Neural cell (in vitro differentiated cells): ENCODE measurements around the gene SHPK. TPM values are rescaled to one million over a fixed set of nuclear protein-coding genes. Genes with fewer than 3 reads are reported as not detected.

Experiments
- H2AFZ ChIP-seq: fragments of 200-600, 300-800 bp; sonication (generic), shearing (Covaris generic); 2 replicates; pipeline ENCODE4 v1.6.0; 2014; ENCODE audit warnings: low read depth, mild to moderate bottlenecking, antibody characterized with exemption, low read length, moderate library complexity
- H3F3A ChIP-seq: fragments of 200-600 bp; shearing (Covaris generic); 2 replicates; pipeline ENCODE4 v1.6.1; 2016; ENCODE audit warnings: mild to moderate bottlenecking, moderate library complexity, mixed read lengths, antibody characterized with exemption, low read length; ENCODE audit not compliant: insufficient read depth, poor library complexity, severe bottlenecking
- H3K27ac ChIP-seq: fragments of 200-600, 300-800 bp; sonication (generic), shearing (Covaris generic); 2 replicates; pipeline ENCODE4 v1.5.1; 2014; ENCODE audit warnings: mild to moderate bottlenecking, low read length, moderate library complexity
- H3K27me3 ChIP-seq: fragments of 300-800, 200-600 bp; sonication (generic), shearing (Covaris generic); 2 replicates; pipeline ENCODE4 v1.6.0; 2014; ENCODE audit warnings: mild to moderate bottlenecking, low read depth, low read length, moderate library complexity; ENCODE audit not compliant: insufficient read depth
- H3K36me3 ChIP-seq: fragments of 300-800, 200-600 bp; sonication (generic), shearing (Covaris generic); 2 replicates; pipeline ENCODE4 v1.5.1; 2014; ENCODE audit warnings: mild to moderate bottlenecking, antibody characterized with exemption, low read length, moderate library complexity; ENCODE audit not compliant: insufficient read depth
- H3K4me2 ChIP-seq: fragments of 300-800, 200-600 bp; sonication (generic), shearing (Covaris generic); 2 replicates; pipeline ENCODE4 v1.6.0; 2014; ENCODE audit warnings: mild to moderate bottlenecking, low read length
- H3K4me3 ChIP-seq: fragments of 300-800, 200-600 bp; sonication (generic), shearing (Covaris generic); 2 replicates; pipeline ENCODE4 v1.5.1; 2014; ENCODE audit warnings: mild to moderate bottlenecking, low read length, moderate library complexity
- H3K79me2 ChIP-seq: fragments of 200-600 bp; shearing (Covaris generic); replicated peaks from 2 replicates; pipeline ENCODE4 v1.6.0; 2014; ENCODE audit warnings: mild to moderate bottlenecking, low read length, moderate library complexity; ENCODE audit not compliant: insufficient read depth
- H3K9ac ChIP-seq: fragments of 300-800, 200-600 bp; sonication (generic), shearing (Covaris generic); 2 replicates; pipeline ENCODE4 v1.6.1; 2016; ENCODE audit warnings: mild to moderate bottlenecking, low read length, mixed read lengths
- H3K9me2 ChIP-seq: fragments of 200-600 bp; shearing (Covaris generic); 2 replicates; pipeline ENCODE4 v1.6.1; 2016; ENCODE audit warnings: mild to moderate bottlenecking, low read length, mixed read lengths; ENCODE audit not compliant: insufficient read depth
- H3K9me3 ChIP-seq: fragments of 200-600, 300-800 bp; sonication (generic), shearing (Covaris generic); 2 replicates; pipeline ENCODE4 v1.6.1; 2016; ENCODE audit warnings: mild to moderate bottlenecking, mixed run types, low read length, moderate library complexity, mixed read lengths
- H4K20me1 ChIP-seq: fragments of 200-600 bp; shearing (Covaris generic); 2 replicates; pipeline ENCODE4 v1.6.1; 2016; ENCODE audit warnings: mild to moderate bottlenecking, mixed run types; ENCODE audit not compliant: insufficient read depth
- CTCF ChIP-seq: fragments of 450-650 bp; IDR thresholded peaks from 2 replicates; pipeline ENCODE4 v1.5.1; 2014; ENCODE audit warnings: antibody characterized with exemption, mild to moderate bottlenecking, moderate library complexity; ENCODE audit not compliant: poor library complexity, severe bottlenecking
- EP300 ChIP-seq: fragments of 450-650 bp; conservative IDR thresholded peaks from 2 replicates; pipeline ENCODE4 v1.6.1; 2014; ENCODE audit warnings: antibody characterized with exemption, mild to moderate bottlenecking, moderate library complexity; ENCODE audit not compliant: poor library complexity, severe bottlenecking
- EZH2 ChIP-seq: fragments of 200-600, 300-800 bp; shearing (Covaris generic), sonication (generic); IDR thresholded peaks from 2 replicates; pipeline ENCODE4 v1.6.1; 2014; ENCODE audit warnings: antibody characterized with exemption, low read length, borderline replicate concordance, mild to moderate bottlenecking; ENCODE audit not compliant: insufficient read depth, poor library complexity, severe bottlenecking
- MXI1 ChIP-seq: fragments of 450-650 bp; conservative IDR thresholded peaks from 2 replicates; pipeline ENCODE4 v1.6.1; 2014; ENCODE audit warnings: antibody characterized with exemption, mild to moderate bottlenecking; ENCODE audit not compliant: poor library complexity, severe bottlenecking
- POLR2AphosphoS5 ChIP-seq: IDR thresholded peaks from 2 replicates; pipeline ENCODE4 v1.6.1; 2012
- RAD21 ChIP-seq: fragments of 450-650 bp; conservative IDR thresholded peaks from 2 replicates; pipeline ENCODE4 v1.6.1; 2014; ENCODE audit warnings: antibody characterized with exemption, mild to moderate bottlenecking, moderate library complexity
- REST ChIP-seq: IDR thresholded peaks from 2 replicates; pipeline ENCODE4 v1.6.1; 2012; ENCODE audit warnings: borderline replicate concordance
- SMC3 ChIP-seq: fragments of 450-650 bp; conservative IDR thresholded peaks from 2 replicates; pipeline ENCODE4 v1.6.1; 2014; ENCODE audit warnings: antibody characterized with exemption, mild to moderate bottlenecking, moderate library complexity; ENCODE audit not compliant: poor library complexity
- TAF1 ChIP-seq: IDR thresholded peaks from 2 replicates; pipeline ENCODE4 v1.6.1; 2012; ENCODE audit warnings: low read depth
- polyA plus RNA-seq: library from polyadenylated mRNA; depleted of rRNA; stranded (reverse); fragments of >200 nt; gene quantifications from 2 replicates; pipeline ENCODE4 v1.2.3, GENCODE V29; 2014

Gene SHPK
- polyA plus RNA-seq, 1 donor from 2014 or later: 14.3 TPM

- Histone ChIP-seq H3K4me3 (no peak overlapping the region), H3K27me3 (no peaks in the 10 kb centered on the region), H3F3A (no peaks in the 10 kb centered on the region), H3K36me3 (peaks cover 11% of the 10 kb centered on the region), H2AFZ (no peak overlapping the region), H3K9me2 (no peaks in the 10 kb centered on the region), H3K27ac (no peak overlapping the region), H3K4me2 (no peak overlapping the region), H3K9ac (no peak overlapping the region), H3K9me3 (peaks cover 3% of the 10 kb centered on the region), H4K20me1 (no peaks in the 10 kb centered on the region), H3K79me2 (no peaks in the 10 kb centered on the region)
- TF ChIP-seq SMC3: no peak
- TF ChIP-seq EZH2: no peak
- TF ChIP-seq RAD21: no peak
- TF ChIP-seq TAF1: no peak
- no peak for TF ChIP-seq REST
- TF ChIP-seq EP300: no peak
- no peak for TF ChIP-seq POLR2AphosphoS5
- no peak for TF ChIP-seq MXI1
- TF ChIP-seq CTCF: no peak
Measured at GRCh38 chr17:3613124-3613523, 22.9 kb downstream of the SHPK start.

- Histone ChIP-seq H3K36me3 (no peaks in the 10 kb centered on the region), H3K27me3 (no peaks in the 10 kb centered on the region), H4K20me1 (no peaks in the 10 kb centered on the region), H3K79me2 (no peaks in the 10 kb centered on the region), H2AFZ (no peak overlapping the region), H3K9ac (no peak overlapping the region), H3F3A (no peaks in the 10 kb centered on the region), H3K9me2 (no peaks in the 10 kb centered on the region), H3K4me3 (no peak overlapping the region), H3K4me2 (no peak overlapping the region), H3K27ac (no peak overlapping the region), H3K9me3 (no peaks in the 10 kb centered on the region)
- TF ChIP-seq RAD21: no peak
- no peak for TF ChIP-seq TAF1
- TF ChIP-seq MXI1: no peak
- TF ChIP-seq EP300: no peak
Measured at GRCh38 chr17:3610523-3610922, 25.5 kb downstream of the SHPK start.

- H3K9me2 ChIP-seq: no peaks in the 10 kb centered on the region
- H3K79me2 ChIP-seq: no peaks in the 10 kb centered on the region
- no peak overlapping the region for H3K4me3 ChIP-seq
- H2AFZ ChIP-seq: no peak overlapping the region
- H3K27ac ChIP-seq: no peak overlapping the region
- no peaks in the 10 kb centered on the region for H3K9me3 ChIP-seq
- no peak overlapping the region for H3K9ac ChIP-seq
- H3K36me3 ChIP-seq: no peaks in the 10 kb centered on the region
- H3K27me3 ChIP-seq: no peaks in the 10 kb centered on the region
- no peaks in the 10 kb centered on the region for H3F3A ChIP-seq
- no peaks in the 10 kb centered on the region for H4K20me1 ChIP-seq
- H3K4me2 ChIP-seq: no peak overlapping the region
- TF ChIP-seq TAF1: no peak
- no peak for TF ChIP-seq CTCF
- TF ChIP-seq POLR2AphosphoS5: no peak
- TF ChIP-seq MXI1: no peak
- TF ChIP-seq RAD21: no peak
- TF ChIP-seq EP300: no peak
- no peak for TF ChIP-seq SMC3
- no peak for TF ChIP-seq EZH2
- TF ChIP-seq REST: no peak
Measured at GRCh38 chr17:3609689-3610088, 26.4 kb downstream of the SHPK start.
